Type B pancreatic cell (in vitro differentiated cells): ENCODE data around the gene GC. TPM values are rescaled to one million over a fixed set of nuclear protein-coding genes. Genes with fewer than 3 reads are reported as not detected.

Source experiments
- DNase-seq: peaks from one replicate; pipeline ENCODE4 v3.0.0; 2021; ENCODE audit warnings: mixed read lengths; ENCODE audit not compliant: unreplicated experiment; ENCODE audit errors: extremely low spot score
- H3K27ac Mint-ChIP-seq: 2 replicates; pipeline ENCODE4 v1.8.0; 2021; ENCODE audit warnings: mild to moderate bottlenecking, mixed read lengths
- H3K27me3 Mint-ChIP-seq: 2 replicates; pipeline ENCODE4 v1.8.0; 2021; ENCODE audit warnings: mixed read lengths
- H3K36me3 Mint-ChIP-seq: 2 replicates; pipeline ENCODE4 v1.8.0; 2021; ENCODE audit warnings: mixed read lengths
- H3K4me1 Mint-ChIP-seq: one replicate; pipeline ENCODE4 v1.8.0; 2021; ENCODE audit warnings: mixed read lengths; ENCODE audit not compliant: unreplicated experiment
- H3K4me3 Mint-ChIP-seq: 2 replicates; pipeline ENCODE4 v1.8.0; 2021; ENCODE audit warnings: mild to moderate bottlenecking, mixed read lengths
- H3K9me3 Mint-ChIP-seq: 2 replicates; pipeline ENCODE4 v1.8.0; 2021; ENCODE audit warnings: mixed read lengths
- total RNA-seq: library from RNA; stranded (reverse); gene quantifications from 2 replicates; pipeline ENCODE4 v1.2.1, GENCODE V29; 2021; ENCODE audit warnings: low replicate concordance
- TF ChIP-seq, protein P1 (sequence below): fragments of 200-600 bp; sonication (generic); conservative IDR thresholded peaks from 2 replicates; pipeline ENCODE4 v1.5.0; 2021; ENCODE audit warnings: antibody characterized with exemption, mild to moderate bottlenecking

GC gene
- total RNA-seq, 1 donor from 2014 or later: 71.9 TPM

- Mint-ChIP-seq H3K9me3 (no peaks in the 10 kb centered on the region), H3K4me3 (no peak overlapping the region), H3K36me3 (no peaks in the 10 kb centered on the region), H3K27me3 (no peaks in the 10 kb centered on the region), H3K4me1 (peaks cover 3% of the 10 kb centered on the region), H3K27ac (no peak overlapping the region)
- TF ChIP-seq, protein P1, sequence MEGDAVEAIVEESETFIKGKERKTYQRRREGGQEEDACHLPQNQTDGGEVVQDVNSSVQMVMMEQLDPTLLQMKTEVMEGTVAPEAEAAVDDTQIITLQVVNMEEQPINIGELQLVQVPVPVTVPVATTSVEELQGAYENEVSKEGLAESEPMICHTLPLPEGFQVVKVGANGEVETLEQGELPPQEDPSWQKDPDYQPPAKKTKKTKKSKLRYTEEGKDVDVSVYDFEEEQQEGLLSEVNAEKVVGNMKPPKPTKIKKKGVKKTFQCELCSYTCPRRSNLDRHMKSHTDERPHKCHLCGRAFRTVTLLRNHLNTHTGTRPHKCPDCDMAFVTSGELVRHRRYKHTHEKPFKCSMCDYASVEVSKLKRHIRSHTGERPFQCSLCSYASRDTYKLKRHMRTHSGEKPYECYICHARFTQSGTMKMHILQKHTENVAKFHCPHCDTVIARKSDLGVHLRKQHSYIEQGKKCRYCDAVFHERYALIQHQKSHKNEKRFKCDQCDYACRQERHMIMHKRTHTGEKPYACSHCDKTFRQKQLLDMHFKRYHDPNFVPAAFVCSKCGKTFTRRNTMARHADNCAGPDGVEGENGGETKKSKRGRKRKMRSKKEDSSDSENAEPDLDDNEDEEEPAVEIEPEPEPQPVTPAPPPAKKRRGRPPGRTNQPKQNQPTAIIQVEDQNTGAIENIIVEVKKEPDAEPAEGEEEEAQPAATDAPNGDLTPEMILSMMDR: no peak
- DNase-seq: no peak
Observed at GRCh38 chr4:71729856-71730255, 54.0 kb downstream of the GC start.

DNA sequence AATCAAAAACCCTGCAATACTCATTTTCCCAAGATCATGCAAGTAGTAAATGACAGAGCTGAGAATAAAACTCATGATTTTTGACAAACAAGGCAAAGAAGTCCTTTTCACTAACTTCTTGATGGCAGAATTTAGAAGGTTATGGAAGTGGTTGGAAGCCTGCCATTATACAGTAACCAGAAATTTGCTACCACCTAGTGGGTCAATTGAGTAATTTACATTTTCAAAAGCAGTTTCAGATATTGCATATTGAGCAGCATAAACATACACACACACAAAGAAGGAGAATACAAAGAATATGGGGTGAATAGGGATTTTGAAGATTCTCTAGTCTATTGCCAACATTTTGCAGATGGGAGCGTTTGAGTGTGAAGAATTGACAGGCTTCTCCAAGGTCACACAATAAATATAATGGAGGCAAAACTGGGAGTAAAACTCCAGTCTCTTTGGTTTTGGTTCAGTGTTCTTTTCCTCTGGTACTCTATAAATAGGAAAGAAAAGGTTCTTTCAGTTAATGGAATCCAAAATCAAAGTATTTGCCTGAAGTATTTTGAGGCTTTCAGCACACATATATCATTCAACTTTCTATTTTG lies 70.2 kb downstream of the GC start:
- Mint-ChIP-seq H3K27ac (no peak overlapping the region), H3K4me1 (no peaks in the 10 kb centered on the region), H3K9me3 (no peaks in the 10 kb centered on the region), H3K36me3 (no peaks in the 10 kb centered on the region), H3K27me3 (peaks cover 4% of the 10 kb centered on the region), H3K4me3 (no peak overlapping the region)
- DNase-seq: no peak
- TF ChIP-seq, protein P1: peak; percentile 83

GRCh38 chr4:71711985-71712348 lies 71.9 kb downstream of the GC start:
- H3K27ac Mint-ChIP-seq: no peak overlapping the region
- H3K27me3 Mint-ChIP-seq: peaks cover 4% of the 10 kb centered on the region
- TF ChIP-seq, protein P1: no peak
- H3K36me3 Mint-ChIP-seq: no peaks in the 10 kb centered on the region
- H3K9me3 Mint-ChIP-seq: no peaks in the 10 kb centered on the region
- H3K4me3 Mint-ChIP-seq: no peak overlapping the region
- no peak for DNase-seq
- no peaks in the 10 kb centered on the region for H3K4me1 Mint-ChIP-seq

- Mint-ChIP-seq H3K27me3 (peaks cover 4% of the 10 kb centered on the region), H3K4me1 (no peaks in the 10 kb centered on the region), H3K4me3 (no peak overlapping the region), H3K36me3 (no peaks in the 10 kb centered on the region), H3K9me3 (no peaks in the 10 kb centered on the region), H3K27ac (no peak overlapping the region)
- TF ChIP-seq, protein P1: no peak
- DNase-seq: no peak
Observed at GRCh38 chr4:71711044-71711984, 72.6 kb downstream of the GC start.

- Mint-ChIP-seq H3K9me3 (no peaks in the 10 kb centered on the region), H3K4me3 (no peak overlapping the region), H3K27ac (no peak overlapping the region), H3K4me1 (no peaks in the 10 kb centered on the region), H3K36me3 (no peaks in the 10 kb centered on the region), H3K27me3 (peaks cover 4% of the 10 kb centered on the region)
- no peak for DNase-seq
- TF ChIP-seq, protein P1: peak; percentile 33
Observed at GRCh38 chr4:71709961-71710360, 73.9 kb downstream of the GC start.
